Upper lobe of left lung (tissue), 6 donors: ENCODE data around the gene TANGO2. TPM values are rescaled to one million over a fixed set of nuclear protein-coding genes. Genes with fewer than 3 reads are reported as not detected.
A peak's percentile ranks its signal among the peaks of the same experiment; 100 is the strongest.

Experiments used
- ATAC-seq, 2 donors: fragments of 200-7000 bp; cut with Tn5 transposase; one replicate each; pipeline ENCODE4 v1.9.1; 2022; ENCODE audit warnings: mild to moderate bottlenecking in 2 of 2, moderate library complexity in 2 of 2; ENCODE audit not compliant: low FRiP score in 2 of 2
- DNase-seq, 2 donors: peaks; one replicate each; pipeline ENCODE4 v3.0.0-alpha.2; 2019 to 2020
- H3K27ac ChIP-seq, 4 donors: fragments of 200-600 bp; sonication (generic); one replicate each; pipeline ENCODE4 v1.5.1; 2016 to 2019
- H3K27me3 ChIP-seq, 4 donors: fragments of 200-600 bp; sonication (generic); one replicate each; pipeline ENCODE4 v1.5.1; 2017 to 2019
- H3K36me3 ChIP-seq, 4 donors: fragments of 200-600 bp; sonication (generic); one replicate each; pipeline ENCODE4 v1.5.1; 2016 to 2019
- H3K4me1 ChIP-seq, 4 donors: fragments of 200-600 bp; sonication (generic); one replicate each; pipeline ENCODE4 v1.5.1; 2018 to 2019
- H3K4me3 ChIP-seq, 4 donors: fragments of 200-600 bp; sonication (generic); one replicate each; pipeline ENCODE4 v1.5.1; 2017 to 2019; ENCODE audit warnings: mild to moderate bottlenecking in 2 of 4, moderate library complexity in 1 of 4
- H3K9me3 ChIP-seq, 4 donors: fragments of 200-600 bp; sonication (generic); one replicate each; pipeline ENCODE4 v1.5.1; 2018 to 2019
- EP300 ChIP-seq, 4 donors: sonication (generic); formaldehyde crosslinking; IDR thresholded peaks; one replicate each; pipeline ENCODE4 v1.5.1; 2017; ENCODE audit warnings: antibody characterized with exemption in 4 of 4, control low read depth in 2 of 4
- POLR2A ChIP-seq, 4 donors: fragments of 450-650 bp; IDR thresholded peaks; one replicate each; pipeline ENCODE4 v1.5.1; 2016 to 2017; ENCODE audit warnings: antibody characterized with exemption in 4 of 4, mild to moderate bottlenecking in 2 of 4
- POLR2AphosphoS5 ChIP-seq, 2 donors: sonication (generic); formaldehyde crosslinking; IDR thresholded peaks; one replicate each; pipeline ENCODE4 v1.5.1; 2017; ENCODE audit warnings: antibody characterized with exemption in 2 of 2
- WGBS, 2 donors: methylation state at CpG; one replicate each; pipeline ENCODE4 v1.1.5; 2017 to 2018; 5-methylcytosine and 5-hydroxymethylcytosine counted together
- total RNA-seq, 6 donors: library from RNA; depleted of rRNA in 4 of 6; stranded (reverse); fragments of >200 nt in 4 of 6; gene quantifications; one replicate each; pipeline versions ENCODE4 v1.1.0 to v1.2.1, GENCODE V29; 2016 to 2021
- TF ChIP-seq, protein P1 (sequence below), 6 experiments: fragments of 450-650 bp in 4 of 6; fragments of 200-600 bp in 2 of 6; sonication (generic) in 2 of 6; IDR thresholded peaks; one replicate each; pipeline ENCODE4 v1.5.1; 2016 to 2019; ENCODE audit warnings: antibody characterized with exemption in 6 of 6
- donor health status: DM: no; HTN: no; CAD: no; lungs with moderate emphysema.
- donor health status: DM: no; HTN: yes; CAD: no; lungs with severe emphysema.

TANGO2 gene
- total RNA-seq, 6 donors from 2014 or later, result 33.9 to 94.3 (median 55.0) TPM

DNA sequence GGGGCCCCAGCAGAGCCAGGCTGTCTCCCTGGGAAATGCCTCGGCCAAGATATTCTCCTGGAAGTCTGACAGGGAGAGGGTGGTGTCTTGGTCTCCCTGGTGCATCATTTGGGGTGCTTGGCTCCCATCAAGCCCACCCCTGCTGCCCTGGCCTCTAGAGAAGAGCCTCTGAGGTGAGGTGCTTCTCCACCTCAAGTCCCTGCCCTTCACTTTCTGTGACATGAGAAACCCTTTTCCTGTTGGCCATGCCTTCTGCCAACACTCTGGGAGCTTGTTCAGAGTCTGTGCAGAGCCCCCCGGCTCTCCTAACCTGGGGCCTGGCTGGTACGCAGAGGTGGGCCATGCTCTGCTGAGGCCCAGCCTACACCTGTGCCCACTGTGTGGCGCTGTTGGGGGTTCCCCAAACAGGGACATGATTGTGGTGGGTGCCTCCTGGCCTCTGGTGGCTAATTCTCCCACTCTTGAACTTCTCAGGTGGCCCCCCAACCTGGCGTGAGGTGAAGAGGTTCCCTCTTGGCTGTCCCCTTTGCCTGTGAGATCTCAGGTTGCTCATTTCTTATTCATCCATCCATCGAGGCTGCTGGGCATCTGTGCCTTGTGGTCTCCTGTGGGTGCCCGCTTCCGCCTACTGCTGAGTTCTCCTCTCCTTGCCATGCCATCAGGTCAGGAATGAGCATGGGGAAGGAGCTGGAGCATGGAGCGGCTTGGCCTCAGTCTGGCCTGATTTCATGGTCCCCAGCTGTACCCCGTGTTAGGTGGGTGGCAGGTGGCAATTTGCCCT, 40.0 kb downstream of the TANGO2 start:
- Histone ChIP-seq H3K4me1 (no peaks in the 10 kb centered on the region), H3K27me3 (no peaks in the 10 kb centered on the region), H3K9me3 (no peaks in the 10 kb centered on the region), H3K27ac (peak overlapping the region in 2 of 4 donors; percentile 15 to 34), H3K4me3 (no peak overlapping the region), H3K36me3 (peaks cover 16 to 82% (median 64%) of the 10 kb centered on the region in 4 donors)
- DNase-seq (no peak), ATAC-seq (no peak)
- TF ChIP-seq POLR2A (IDR thresholded peaks at IDR 0.05) (no peak), EP300 (IDR thresholded peaks at IDR 0.05) (no peak), POLR2AphosphoS5 (IDR thresholded peaks at IDR 0.05) (no peak)
- TF ChIP-seq, protein P1, sequence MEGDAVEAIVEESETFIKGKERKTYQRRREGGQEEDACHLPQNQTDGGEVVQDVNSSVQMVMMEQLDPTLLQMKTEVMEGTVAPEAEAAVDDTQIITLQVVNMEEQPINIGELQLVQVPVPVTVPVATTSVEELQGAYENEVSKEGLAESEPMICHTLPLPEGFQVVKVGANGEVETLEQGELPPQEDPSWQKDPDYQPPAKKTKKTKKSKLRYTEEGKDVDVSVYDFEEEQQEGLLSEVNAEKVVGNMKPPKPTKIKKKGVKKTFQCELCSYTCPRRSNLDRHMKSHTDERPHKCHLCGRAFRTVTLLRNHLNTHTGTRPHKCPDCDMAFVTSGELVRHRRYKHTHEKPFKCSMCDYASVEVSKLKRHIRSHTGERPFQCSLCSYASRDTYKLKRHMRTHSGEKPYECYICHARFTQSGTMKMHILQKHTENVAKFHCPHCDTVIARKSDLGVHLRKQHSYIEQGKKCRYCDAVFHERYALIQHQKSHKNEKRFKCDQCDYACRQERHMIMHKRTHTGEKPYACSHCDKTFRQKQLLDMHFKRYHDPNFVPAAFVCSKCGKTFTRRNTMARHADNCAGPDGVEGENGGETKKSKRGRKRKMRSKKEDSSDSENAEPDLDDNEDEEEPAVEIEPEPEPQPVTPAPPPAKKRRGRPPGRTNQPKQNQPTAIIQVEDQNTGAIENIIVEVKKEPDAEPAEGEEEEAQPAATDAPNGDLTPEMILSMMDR (IDR thresholded peaks at IDR 0.05), result no peak
- WGBS, 2 donors, result 89 to 90% methylated on average over 4 to 10 of the region's 10 CpGs

DNA sequence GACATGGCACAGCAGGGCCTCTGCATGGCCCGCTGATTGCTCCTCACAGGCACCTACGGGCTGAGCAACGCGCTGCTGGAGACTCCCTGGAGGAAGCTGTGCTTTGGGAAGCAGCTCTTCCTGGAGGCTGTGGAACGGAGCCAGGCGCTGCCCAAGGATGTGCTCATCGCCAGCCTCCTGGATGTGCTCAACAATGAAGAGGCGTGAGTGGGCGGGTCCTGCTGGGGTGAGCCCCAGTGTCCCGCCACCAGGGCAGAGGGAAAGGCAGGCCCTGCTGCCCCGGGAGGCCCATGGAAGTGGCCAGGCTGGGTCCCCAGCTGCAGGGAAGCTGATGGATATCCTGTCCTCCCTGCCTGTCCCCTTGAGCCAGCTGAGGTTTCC, 40.6 kb downstream of the TANGO2 start:
- H3K36me3 ChIP-seq, result peaks cover 16 to 76% (median 62%) of the 10 kb centered on the region in 4 donors
- no peaks in the 10 kb centered on the region for H3K27me3 ChIP-seq
- WGBS, 2 donors, result 83% methylated on average over 7 of the region's 11 CpGs; no CpG with 5 or more reads in 1 of the 2 donors
- DNase-seq (no peak), ATAC-seq (no peak)
- no peaks in the 10 kb centered on the region for H3K9me3 ChIP-seq
- TF ChIP-seq POLR2AphosphoS5 (IDR thresholded peaks at IDR 0.05) (no peak), EP300 (IDR thresholded peaks at IDR 0.05) (no peak), POLR2A (IDR thresholded peaks at IDR 0.05) (no peak)
- peak overlapping the region in 2 of 4 donors; percentile 12 to 34 for H3K27ac ChIP-seq
- no peak overlapping the region for H3K4me3 ChIP-seq
- H3K4me1 ChIP-seq, result no peaks in the 10 kb centered on the region

DNA sequence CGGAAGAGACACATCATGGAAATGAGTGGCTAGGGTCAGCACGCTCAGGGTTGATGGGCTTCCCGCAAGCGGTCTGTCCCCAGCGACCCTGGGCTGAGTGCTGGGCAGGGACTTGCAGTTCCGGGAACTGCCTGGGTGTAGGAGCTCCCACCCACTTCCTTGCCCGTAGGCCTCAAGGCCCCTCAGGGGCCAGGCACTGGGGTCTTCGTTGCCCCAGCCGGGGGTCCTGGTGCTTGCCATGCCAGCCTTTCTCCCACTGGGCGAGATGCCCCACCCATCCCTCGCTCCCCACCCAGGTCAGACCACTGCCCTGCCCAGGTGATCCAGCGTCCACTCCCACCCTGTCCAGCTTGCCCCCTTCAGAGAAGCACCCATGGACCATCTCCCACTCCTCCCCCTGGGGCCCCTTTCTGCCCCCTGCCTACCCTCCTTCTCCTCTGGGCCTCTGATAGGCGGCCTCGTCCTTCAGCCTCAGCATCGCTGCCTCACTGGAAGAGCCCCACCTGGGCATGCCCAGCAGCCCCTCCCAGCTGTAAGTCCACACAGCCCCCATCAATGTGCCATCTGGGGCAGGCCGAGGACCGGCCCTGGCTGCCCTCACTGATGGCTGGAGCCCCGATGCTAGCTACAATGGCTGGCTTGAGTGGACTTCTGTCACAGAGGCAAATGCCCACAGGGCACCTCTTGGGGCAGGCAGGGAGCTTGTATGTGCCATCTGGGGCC, 41.3 kb downstream of the TANGO2 start:
- Histone ChIP-seq H3K9me3 (no peaks in the 10 kb centered on the region), H3K36me3 (peaks cover 16 to 69% (median 56%) of the 10 kb centered on the region in 4 donors), H3K27me3 (no peaks in the 10 kb centered on the region), H3K4me3 (no peak overlapping the region), H3K4me1 (no peaks in the 10 kb centered on the region), H3K27ac (no peak overlapping the region)
- DNase-seq, result no peak
- 98 to 100% methylated on average over 7 to 18 of the region's 18 CpGs for WGBS, 2 donors
- ATAC-seq, result no peak
- TF ChIP-seq POLR2AphosphoS5 (IDR thresholded peaks at IDR 0.05) (no peak), POLR2A (IDR thresholded peaks at IDR 0.05) (no peak), EP300 (IDR thresholded peaks at IDR 0.05) (no peak)
- TF ChIP-seq, protein P1 (IDR thresholded peaks at IDR 0.05), result no peak

DNA sequence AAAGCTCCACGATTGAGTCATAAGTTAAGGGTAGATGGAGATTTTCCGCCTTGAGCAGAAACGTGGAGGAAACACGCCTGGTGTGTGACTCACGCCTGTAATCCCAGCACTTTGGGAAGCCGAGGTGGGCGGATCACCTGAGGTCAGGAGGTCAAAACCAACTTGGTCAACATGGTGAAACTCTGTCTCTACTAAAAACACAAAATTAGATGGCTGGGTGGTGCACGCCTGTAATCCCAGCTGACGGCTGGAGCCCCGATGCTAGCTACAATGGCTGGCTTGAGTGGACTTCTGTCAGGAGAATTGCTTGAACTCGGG, 41.8 kb downstream of the TANGO2 start:
- 89 to 94% methylated on average over 10 to 11 of the region's 11 CpGs for WGBS, 2 donors
- H3K27me3 ChIP-seq, result no peaks in the 10 kb centered on the region
- DNase-seq, result no peak
- TF ChIP-seq POLR2A (IDR thresholded peaks at IDR 0.05), result no peak
- no peaks in the 10 kb centered on the region for H3K4me1 ChIP-seq
- H3K9me3 ChIP-seq, result no peaks in the 10 kb centered on the region
- no peak overlapping the region for H3K4me3 ChIP-seq
- H3K27ac ChIP-seq, result no peak overlapping the region
- no peak for ATAC-seq
- peaks cover 16 to 64% (median 50%) of the 10 kb centered on the region in 4 donors for H3K36me3 ChIP-seq

DNA sequence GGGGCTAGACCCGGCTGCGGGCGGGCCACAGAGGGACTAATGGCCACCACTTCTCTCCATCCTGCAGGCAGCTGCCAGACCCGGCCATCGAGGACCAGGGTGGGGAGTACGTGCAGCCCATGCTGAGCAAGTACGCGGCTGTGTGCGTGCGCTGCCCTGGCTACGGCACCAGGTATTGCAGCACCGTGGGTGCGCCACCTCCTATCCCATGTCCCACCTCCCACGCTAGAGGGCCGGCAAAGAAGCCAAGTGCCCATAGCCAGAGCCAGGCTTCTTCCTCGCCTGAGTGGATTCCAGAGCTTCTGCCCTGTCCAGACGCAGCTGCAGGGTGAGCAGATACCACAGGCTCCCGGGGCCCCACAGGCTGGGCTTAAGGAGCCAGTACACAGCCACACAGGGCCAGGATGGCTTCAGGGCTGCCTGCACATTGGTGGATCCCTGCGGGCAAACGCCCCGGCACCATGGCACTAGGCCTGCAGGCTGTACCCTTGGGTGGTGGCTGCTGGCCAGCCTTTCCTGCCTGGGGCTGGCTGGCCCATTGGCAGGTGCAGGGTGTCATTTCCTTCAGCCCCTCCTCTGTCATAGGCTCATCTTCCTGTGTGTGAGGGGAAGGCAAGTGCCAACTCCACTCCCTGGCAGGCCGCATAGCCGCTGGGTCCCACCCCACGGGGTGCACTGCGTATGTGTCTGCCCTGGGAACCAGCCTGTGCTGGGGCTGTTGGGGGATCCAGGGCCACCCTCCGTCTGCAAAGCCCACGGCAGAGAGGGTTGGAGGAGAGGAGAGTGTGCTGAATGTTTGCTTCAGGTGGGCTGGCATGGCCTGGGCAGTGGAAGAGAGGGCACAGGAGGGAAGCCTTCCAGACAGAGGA, 42.6 kb downstream of the TANGO2 start:
- ATAC-seq (no peak), DNase-seq (no peak)
- H3K27ac ChIP-seq, result no peak overlapping the region
- H3K9me3 ChIP-seq, result no peaks in the 10 kb centered on the region
- H3K36me3 ChIP-seq, result peaks cover 16 to 58% (median 47%) of the 10 kb centered on the region in 4 donors
- 91 to 98% methylated on average over 10 to 27 of the region's 27 CpGs for WGBS, 2 donors
- no peak overlapping the region for H3K4me3 ChIP-seq
- H3K4me1 ChIP-seq, result no peaks in the 10 kb centered on the region
- no peaks in the 10 kb centered on the region for H3K27me3 ChIP-seq
- TF ChIP-seq, protein P1 (IDR thresholded peaks at IDR 0.05), result no peak
- TF ChIP-seq POLR2A (IDR thresholded peaks at IDR 0.05) (no peak), EP300 (IDR thresholded peaks at IDR 0.05) (no peak), POLR2AphosphoS5 (IDR thresholded peaks at IDR 0.05) (no peak)
